Hematopoietic multipotent progenitor cell treated with erythropoietin and hydrocortisone succinate and interleukin-3 and kit ligand, for 4 days (in vitro differentiated cells): ENCODE results near the gene RGS6.
"Not testable (repeated sequence)": the region's sequence is repeated elsewhere in the genome, so short reads cannot be mapped to it uniquely, and the experiment has no call there.

Experiments used
- DNase-seq: peaks from one replicate; pipeline ENCODE4 v3.0.0-alpha.2; 2015

The RGS6 gene

GRCh38 chr14:71932229-71932981, at the start of gene RGS6:
Gene RGS6 (plus strand): TSS chr14:71932429.
- peak; percentile 76 for DNase-seq

- peak; percentile 20 for DNase-seq
Measured at GRCh38 chr14:71883094-71883493, 49.1 kb upstream of the RGS6 start.

GRCh38 chr14:71885301-71885700, 46.9 kb upstream of the RGS6 start:
- no peak for DNase-seq

- peak; percentile 46 for DNase-seq
Measured at GRCh38 chr14:71887802-71888201, 44.4 kb upstream of the RGS6 start.

GRCh38 chr14:71890541-71890940, 41.7 kb upstream of the RGS6 start:
- no peak for DNase-seq

- DNase-seq, result no peak
Measured at GRCh38 chr14:71891185-71891584, 41.0 kb upstream of the RGS6 start.

GRCh38 chr14:71891970-71892369, 40.3 kb upstream of the RGS6 start:
- DNase-seq, result no peak

- DNase-seq, result no peak
Measured at GRCh38 chr14:71905031-71905430, 27.2 kb upstream of the RGS6 start.

- no peak for DNase-seq
Measured at GRCh38 chr14:71905860-71906259, 26.4 kb upstream of the RGS6 start.

GRCh38 chr14:71907793-71908515, 24.3 kb upstream of the RGS6 start:
- no peak for DNase-seq

- DNase-seq, result no peak
Measured at GRCh38 chr14:71911669-71912068, 20.6 kb upstream of the RGS6 start.

- DNase-seq, result no peak
Measured at GRCh38 chr14:71913342-71913741, 18.9 kb upstream of the RGS6 start.

GRCh38 chr14:71918955-71919354, 13.3 kb upstream of the RGS6 start:
- peak; percentile 28 for DNase-seq

GRCh38 chr14:71923513-71923912, 8.7 kb upstream of the RGS6 start:
- no peak for DNase-seq

GRCh38 chr14:71931492-71932228, 569 bp upstream of the RGS6 start:
- peak; percentile 46 for DNase-seq

- peak; percentile 68 for DNase-seq
Measured at GRCh38 chr14:71933001-71933587, 865 bp downstream of the RGS6 start.

- peak; percentile 47 for DNase-seq
Measured at GRCh38 chr14:71938273-71938672, 6.0 kb downstream of the RGS6 start.

GRCh38 chr14:71939344-71939743, 7.1 kb downstream of the RGS6 start:
- DNase-seq, result not testable (repeated sequence)

GRCh38 chr14:71940500-71940899, 8.3 kb downstream of the RGS6 start:
- DNase-seq, result not testable (repeated sequence)

GRCh38 chr14:71941616-71942015, 9.4 kb downstream of the RGS6 start:
- DNase-seq, result not testable (repeated sequence)

GRCh38 chr14:71942904-71943694, 10.9 kb downstream of the RGS6 start:
- DNase-seq, result peak; percentile 73

- DNase-seq, result no peak
Measured at GRCh38 chr14:71943695-71944018, 11.4 kb downstream of the RGS6 start.
